HG03159 (cell line): ENCODE data around the gene RAB21.
"Not testable (repeated sequence)": the region's sequence is repeated elsewhere in the genome, so short reads cannot be mapped to it uniquely, and the experiment has no call there.

ENCODE experiments used
- ATAC-seq: cut with Tn5 transposase; IDR thresholded peaks from one replicate; pipeline ENCODE4 v1.9.1; 2021; ENCODE audit warnings: mild to moderate bottlenecking, moderate library complexity; ENCODE audit not compliant: unreplicated experiment

Gene RAB21

DNA sequence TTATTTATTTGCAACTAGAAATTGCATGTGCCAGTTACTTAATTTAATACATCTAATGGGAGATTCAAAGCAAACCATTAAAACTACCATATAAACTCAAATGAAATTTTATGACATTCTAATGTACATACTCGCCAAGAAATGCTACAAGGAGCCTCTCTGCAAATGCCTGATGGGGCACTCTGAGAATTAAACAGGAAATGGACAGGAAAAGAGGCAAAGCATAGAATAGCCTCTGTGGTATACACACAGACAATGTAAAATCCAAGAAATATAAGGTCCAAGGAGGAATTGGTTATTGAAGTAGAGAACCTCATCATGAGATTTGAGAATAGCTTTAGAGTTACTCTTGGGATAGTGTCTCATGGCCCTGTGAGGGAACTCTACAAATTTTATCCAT, 41.2 kb downstream of the RAB21 start:
- ATAC-seq, result no peak

GRCh38 chr12:71797531-71797930, 42.9 kb downstream of the RAB21 start:
- no peak for ATAC-seq

DNA sequence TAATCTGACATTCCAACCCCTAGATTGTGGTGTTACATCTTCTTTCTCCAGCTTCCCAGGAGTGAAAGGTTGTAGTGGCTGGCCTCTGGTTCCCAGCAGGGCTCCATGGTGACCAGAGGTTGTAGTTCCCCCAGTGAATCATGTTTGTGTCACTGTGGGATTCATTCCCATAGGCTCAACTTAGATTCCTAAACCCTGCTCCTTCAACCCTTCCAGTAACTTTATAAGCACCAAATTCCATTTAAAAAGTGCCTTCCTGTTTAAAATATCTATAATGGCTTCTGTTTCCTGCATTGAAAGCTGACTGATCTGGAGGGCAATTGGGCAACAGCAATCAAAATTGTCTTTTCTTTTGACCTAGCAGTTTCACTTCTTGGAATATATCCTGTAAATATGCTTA, 44.4 kb downstream of the RAB21 start:
- ATAC-seq, result no peak

- no peak for ATAC-seq
Observed at GRCh38 chr12:71800177-71800576, 45.5 kb downstream of the RAB21 start.

DNA sequence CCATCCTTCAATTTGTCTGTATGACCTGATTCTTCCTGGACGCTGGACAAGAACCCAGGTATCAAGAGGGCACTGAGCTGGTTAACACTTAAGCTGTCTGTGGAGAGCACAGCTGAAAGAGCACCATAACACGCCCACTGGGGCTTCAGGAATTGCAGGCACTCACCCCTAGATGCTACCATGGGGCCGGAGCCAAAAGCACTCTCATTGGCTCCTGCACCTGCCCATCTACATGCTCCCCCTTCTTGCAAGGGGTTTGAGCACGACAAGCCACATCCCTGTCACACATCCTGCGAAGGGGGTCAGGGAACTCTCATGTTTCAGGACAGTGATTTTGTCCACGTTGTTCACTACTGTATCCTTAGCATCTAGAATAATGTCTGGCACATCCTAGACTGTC, 49.8 kb downstream of the RAB21 start:
- no peak for ATAC-seq

- ATAC-seq, result no peak
Observed at GRCh38 chr12:71810921-71811320, 56.3 kb downstream of the RAB21 start.

DNA sequence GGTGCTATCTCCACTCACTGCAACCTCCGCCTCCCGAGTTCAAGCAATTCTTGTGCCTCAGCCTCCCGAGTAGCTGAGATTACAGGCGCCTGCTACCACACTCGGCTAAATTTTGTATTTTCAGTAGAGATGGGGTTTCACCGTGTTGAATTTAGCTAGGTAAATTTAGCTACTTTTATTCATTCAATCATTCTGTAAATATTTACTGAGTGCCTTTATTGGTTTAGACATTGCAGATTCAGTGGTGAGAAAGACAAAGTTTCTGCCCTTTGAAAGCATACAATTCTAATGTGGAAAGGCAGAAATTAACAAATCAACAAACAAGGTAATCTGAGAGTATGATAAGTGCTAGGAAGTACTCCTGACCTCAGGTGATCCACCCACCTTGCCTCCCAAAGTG, 60.6 kb downstream of the RAB21 start:
- ATAC-seq, result not testable (repeated sequence)

DNA sequence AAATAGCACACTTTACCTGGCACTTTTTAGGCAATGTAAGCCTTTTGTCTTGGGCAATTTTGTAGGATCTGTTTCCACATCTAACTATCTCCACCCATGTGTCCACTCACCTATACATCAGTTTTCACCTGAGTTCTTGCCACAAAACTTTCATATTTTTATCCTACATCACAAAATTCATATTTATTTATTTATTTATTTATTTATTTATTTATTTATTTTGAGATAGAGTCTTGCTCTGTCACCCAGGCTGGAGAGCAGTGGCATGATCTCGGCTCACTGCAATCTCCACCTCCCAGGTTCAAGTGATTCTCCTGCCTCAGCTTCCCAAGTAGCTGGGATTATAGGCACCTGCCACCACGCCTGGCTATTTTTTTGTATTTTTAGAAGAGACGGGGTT, 67.4 kb downstream of the RAB21 start:
- ATAC-seq, result not testable (repeated sequence)

DNA sequence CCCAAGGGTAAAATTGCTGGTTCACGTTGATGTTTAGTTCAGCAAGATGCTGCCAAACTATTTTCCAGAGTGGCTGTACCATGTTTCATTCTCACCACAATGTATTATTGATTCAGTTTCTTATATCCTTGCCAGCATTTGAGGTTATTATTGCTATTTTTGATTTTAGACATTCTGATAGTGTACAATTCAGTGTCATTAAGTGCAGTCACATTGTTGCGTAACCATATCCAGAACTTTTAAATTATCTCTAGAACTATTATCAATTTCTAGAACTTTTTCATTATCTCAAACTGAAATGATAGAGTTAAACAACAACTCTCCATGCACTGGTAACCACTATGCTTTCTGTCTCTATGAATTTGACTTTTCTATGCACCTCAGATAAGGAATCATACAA, 74.2 kb downstream of the RAB21 start:
- no peak for ATAC-seq

DNA sequence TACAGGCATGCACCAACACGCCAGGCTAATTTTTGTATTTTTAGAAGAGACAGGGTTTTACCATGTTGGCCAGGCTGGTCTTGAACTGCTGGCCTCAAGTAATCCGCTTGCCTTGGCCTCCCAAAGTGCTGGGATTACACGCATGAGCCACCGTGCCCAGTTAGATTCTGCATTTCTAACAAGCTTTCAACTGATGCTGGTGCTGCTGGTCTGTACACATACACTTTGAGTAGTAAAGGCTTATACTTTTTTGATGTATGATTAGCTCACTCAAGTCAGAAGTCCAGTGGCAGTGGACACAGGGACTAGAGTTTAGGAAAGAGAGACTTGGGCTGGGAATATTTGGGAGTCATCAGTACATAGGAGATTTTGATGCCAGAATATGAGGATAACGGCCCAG, 82.7 kb downstream of the RAB21 start:
- no peak for ATAC-seq

DNA sequence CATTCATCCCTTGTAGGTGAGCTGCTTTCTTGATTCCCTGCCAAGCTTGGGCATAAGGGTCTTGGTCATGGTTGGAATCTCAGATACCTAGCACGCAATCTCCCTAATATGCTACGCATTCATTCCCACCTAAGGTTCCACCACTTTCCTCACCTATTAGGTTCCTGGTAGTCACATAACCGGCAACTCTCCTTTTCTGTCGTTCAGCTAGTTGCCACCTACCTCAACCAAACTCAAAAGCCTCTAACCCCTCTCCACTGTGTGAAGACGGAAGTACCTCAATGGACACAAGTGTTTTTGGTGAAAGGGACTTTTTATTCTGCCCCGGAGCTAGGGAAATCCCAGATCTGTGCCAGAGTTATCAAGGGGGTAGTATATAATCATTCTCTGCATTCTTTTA, 83.6 kb downstream of the RAB21 start:
- no peak for ATAC-seq

DNA sequence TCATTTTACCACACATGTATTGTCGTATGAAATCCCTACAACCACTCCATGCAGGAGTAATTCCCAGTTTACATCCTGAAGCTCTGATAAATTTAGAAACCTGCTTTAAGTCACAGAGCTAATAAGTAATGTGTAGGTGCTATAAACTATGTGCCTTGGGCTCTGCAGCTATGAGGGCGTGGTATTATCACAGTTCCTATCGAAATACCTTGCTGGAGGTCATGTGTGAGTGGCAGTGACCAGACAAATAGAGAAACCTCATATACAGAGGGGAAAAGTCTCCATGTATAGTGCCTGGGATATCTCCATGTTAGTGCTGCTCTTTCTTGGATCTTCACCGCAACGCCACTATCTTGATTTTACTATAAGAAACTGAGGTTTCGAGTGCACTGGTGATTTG, 84.0 kb downstream of the RAB21 start:
- no peak for ATAC-seq

- no peak for ATAC-seq
Observed at GRCh38 chr12:71840231-71840847, 85.7 kb downstream of the RAB21 start.

DNA sequence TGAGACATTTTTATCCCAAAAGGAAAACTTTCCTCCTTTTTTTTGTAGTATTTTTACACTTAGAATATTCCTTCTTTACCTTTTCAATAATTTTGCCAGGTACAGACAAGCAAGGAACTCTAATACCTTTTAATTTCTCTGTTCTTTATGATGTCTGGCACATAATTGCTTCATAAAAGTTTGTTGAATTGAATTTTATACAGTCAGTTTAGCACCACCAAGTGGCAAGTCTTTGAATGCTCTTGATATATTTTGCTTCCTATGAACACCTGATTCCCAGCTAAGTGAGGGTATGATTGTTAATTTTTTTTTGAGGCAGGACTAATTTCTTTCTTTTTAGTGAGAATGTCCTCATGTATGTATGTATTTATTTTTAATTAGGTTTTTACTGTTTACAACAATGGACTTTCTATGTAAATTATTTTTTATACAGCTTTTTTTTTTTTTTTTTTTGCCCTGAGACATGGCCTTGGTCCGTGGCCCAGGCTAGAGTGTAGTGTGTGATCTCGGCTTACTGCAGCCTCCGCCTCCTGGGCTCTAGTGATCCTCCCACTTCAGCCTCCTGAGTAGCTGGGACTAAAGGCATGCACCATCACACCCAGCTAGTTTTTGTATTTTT, 91.8 kb downstream of the RAB21 start:
- peak; percentile 57 for ATAC-seq

GRCh38 chr12:71848212-71848611, 93.5 kb downstream of the RAB21 start:
- ATAC-seq, result peak; percentile 41

DNA sequence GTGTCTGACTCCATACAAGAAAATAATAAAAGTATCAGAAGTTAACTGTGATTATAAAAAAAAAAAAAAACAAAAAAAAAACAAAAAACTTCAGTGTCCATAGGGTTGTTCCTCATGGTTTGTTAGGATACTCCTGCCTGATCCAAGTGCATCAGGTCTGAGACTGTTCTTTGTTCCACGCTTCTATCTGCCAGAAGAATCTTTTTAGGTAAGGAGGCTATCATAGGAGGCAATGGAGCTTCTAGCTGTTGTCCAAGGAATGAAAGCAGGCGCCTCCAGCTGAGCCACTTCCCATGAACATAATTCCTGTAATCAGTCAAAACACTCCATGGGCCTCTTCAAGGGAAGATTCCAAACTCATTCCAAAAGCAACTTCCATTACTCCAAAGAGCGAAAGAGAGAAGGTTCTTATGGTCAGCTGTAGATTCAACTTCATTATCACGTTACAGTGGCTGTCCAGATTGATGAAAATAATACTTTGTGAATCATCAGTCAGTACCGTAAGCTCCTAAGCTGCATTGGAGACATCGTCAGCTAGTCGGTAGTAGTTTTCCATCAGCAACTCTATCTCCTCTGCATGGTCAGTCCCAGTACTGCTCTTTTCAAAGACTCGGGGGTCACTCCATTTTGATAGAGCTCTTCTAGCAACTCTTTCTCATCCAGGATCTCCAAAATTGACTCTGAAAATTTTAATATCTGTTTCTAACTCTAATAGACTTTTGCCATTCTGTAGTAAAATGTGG, 94.6 kb downstream of the RAB21 start:
- ATAC-seq, result no peak
